IMR-90 (cell line): ENCODE data around the gene MSRB1. TPM values are rescaled to one million over a fixed set of nuclear protein-coding genes. Genes with fewer than 3 reads are reported as not detected.

Experiments used
- ATAC-seq: fragments of 200-7000 bp; cut with Tn5 transposase; 2 replicates; pipeline ENCODE4 v1.9.1; 2020; ENCODE audit warnings: low read depth, mild to moderate bottlenecking, moderate library complexity
- BruUV-seq: library from RNA; stranded (reverse); fragments of 400-500 nt; replicated peaks from 2 replicates; lab custom pipeline; 2021; lab: Mats Ljungman, UMichigan
- CTCF ChIA-PET: fragments of 300-600 bp; formaldehyde crosslinking; extraction: SDS; loops from one replicate; lab custom pipeline; 2021; ENCODE audit warnings: antibody characterized with exemption; lab: Yijun Ruan, JAX
- POLR2A ChIA-PET: fragments of 300-600 bp; sonication (Branson Sonifier 250); formaldehyde crosslinking; loops from one replicate; lab custom pipeline; 2022; ENCODE audit warnings: antibody characterized with exemption; ENCODE audit not compliant: unreplicated experiment; lab: Charles Lee
- DNase-seq: peaks from one replicate; pipeline ENCODE4 v3.0.0; 2013
- H2AFZ ChIP-seq: replicated peaks from 2 replicates; pipeline ENCODE3; 2013; ENCODE audit warnings: low read length, mild to moderate bottlenecking; ENCODE audit not compliant: poor library complexity
- H2AK5ac ChIP-seq: 2 replicates; pipeline ENCODE4 v1.6.1; 2013; ENCODE audit warnings: low read depth, low read length, inconsistent platforms
- H2AK9ac ChIP-seq: replicated peaks from 2 replicates; pipeline ENCODE3; 2013; ENCODE audit warnings: mild to moderate bottlenecking, low read depth, low read length, moderate library complexity; ENCODE audit not compliant: poor library complexity
- H2BK120ac ChIP-seq: 2 replicates; pipeline ENCODE4 v1.6.1; 2013; ENCODE audit warnings: low read depth, low read length, inconsistent platforms
- H2BK15ac ChIP-seq: 3 replicates; pipeline ENCODE4 v1.6.1; 2013; ENCODE audit warnings: low read depth, low read length, inconsistent platforms
- H2BK20ac ChIP-seq: 2 replicates; pipeline ENCODE4 v1.6.1; 2013; ENCODE audit warnings: low read depth, mild to moderate bottlenecking, inconsistent platforms, low read length, moderate library complexity
- H2BK5ac ChIP-seq: 2 replicates; pipeline ENCODE4 v1.6.1; 2013; ENCODE audit warnings: mild to moderate bottlenecking, low read depth, low read length, inconsistent platforms; ENCODE audit not compliant: poor library complexity, severe bottlenecking
- H3K14ac ChIP-seq: replicated peaks from 2 replicates; pipeline ENCODE4 v1.6.1; 2013; ENCODE audit warnings: low read depth, low read length, inconsistent platforms
- H3K18ac ChIP-seq: 2 replicates; pipeline ENCODE4 v1.6.1; 2013; ENCODE audit warnings: low read depth, low read length, control low read depth
- H3K23ac ChIP-seq: 2 replicates; pipeline ENCODE4 v1.6.1; 2013; ENCODE audit warnings: low read depth, low read length, inconsistent platforms
- H3K27ac ChIP-seq: 2 replicates; pipeline ENCODE4 v1.5.1; 2013; ENCODE audit warnings: mild to moderate bottlenecking, control low read depth, low read length; ENCODE audit not compliant: insufficient read depth
- H3K27me3 ChIP-seq: 2 replicates; pipeline ENCODE4 v1.6.1; 2013; ENCODE audit warnings: low read length; ENCODE audit not compliant: control insufficient read depth, insufficient read depth
- H3K36me3 ChIP-seq: 2 replicates; pipeline ENCODE4 v1.6.1; 2013; ENCODE audit warnings: low read length, mixed read lengths; ENCODE audit not compliant: control insufficient read depth, insufficient read depth
- H3K4ac ChIP-seq: 2 replicates; pipeline ENCODE4 v1.6.1; 2013; ENCODE audit warnings: low read depth, low read length, inconsistent platforms
- H3K4me1 ChIP-seq: 2 replicates; pipeline ENCODE4 v1.6.1; 2013; ENCODE audit warnings: low read length, mixed read lengths; ENCODE audit not compliant: control insufficient read depth, insufficient read depth
- H3K4me2 ChIP-seq: 2 replicates; pipeline ENCODE4 v1.6.1; 2013; ENCODE audit warnings: low read depth, mild to moderate bottlenecking, control low read depth, low read length, moderate library complexity
- H3K4me3 ChIP-seq: 2 replicates; pipeline ENCODE4 v1.5.1; 2013; ENCODE audit warnings: low read depth, mild to moderate bottlenecking, control low read depth, low read length, moderate library complexity; ENCODE audit not compliant: insufficient read depth
- H3K56ac ChIP-seq: 2 replicates; pipeline ENCODE4 v1.6.1; 2013; ENCODE audit warnings: low read length, inconsistent platforms; ENCODE audit not compliant: insufficient read depth; ENCODE audit errors: extremely low read depth
- H3K79me1 ChIP-seq, 2 experiments: 2 replicates each; pipeline ENCODE4 v1.6.1; 2013; ENCODE audit warnings: low read length in 2 of 2, inconsistent platforms in 1 of 2, low read depth in 1 of 2
- H3K9ac ChIP-seq: 2 replicates; pipeline ENCODE4 v1.6.1; 2013; ENCODE audit warnings: low read depth, low read length, control low read depth
- H3K9me1 ChIP-seq: 2 replicates; pipeline ENCODE4 v1.6.1; 2013; ENCODE audit warnings: low read length, inconsistent platforms; ENCODE audit not compliant: insufficient read depth
- H3K9me3 ChIP-seq: 2 replicates; pipeline ENCODE4 v1.6.1; 2013; ENCODE audit warnings: low read length; ENCODE audit not compliant: control insufficient read depth, insufficient read depth
- H4K20me1 ChIP-seq: 2 replicates; pipeline ENCODE4 v1.6.1; 2013; ENCODE audit warnings: low read length, inconsistent platforms; ENCODE audit not compliant: insufficient read depth
- H4K5ac ChIP-seq: 2 replicates; pipeline ENCODE4 v1.6.1; 2013; ENCODE audit warnings: mild to moderate bottlenecking, low read depth, low read length, control low read depth
- H4K8ac ChIP-seq, 2 experiments: 2 replicates each; pipeline ENCODE4 v1.6.1; 2013; ENCODE audit warnings: low read depth in 2 of 2, low read length in 2 of 2, control low read depth in 1 of 2, inconsistent platforms in 1 of 2
- H4K91ac ChIP-seq: 2 replicates; pipeline ENCODE4 v1.6.1; 2013; ENCODE audit warnings: low read depth, low read length, inconsistent platforms; ENCODE audit not compliant: insufficient read depth
- CTCF ChIP-seq: conservative IDR thresholded peaks from 2 replicates; pipeline ENCODE4 v1.5.1; 2012; ENCODE audit warnings: mild to moderate bottlenecking, low read depth, low read length, improper control_type of control experiment
- RFX5 ChIP-seq: IDR thresholded peaks from 2 replicates; pipeline ENCODE4 v1.8.0; 2012; ENCODE audit warnings: low read depth, mild to moderate bottlenecking, low read length, moderate library complexity
- SMC3 ChIP-seq: fragments of 150-350 bp; IDR thresholded peaks from 2 replicates; pipeline ENCODE4 v1.6.1; 2016; ENCODE audit warnings: low read depth, mild to moderate bottlenecking, antibody characterized with exemption, low read length, moderate library complexity
- WGBS, 2 experiments: methylation state at CpG; one replicate each; pipeline versions ENCODE4 v1.1.5 to v1.1.7; 2013; ENCODE audit warnings: missing lambda C conversion rate in 2 of 2; ENCODE audit not compliant: insufficient read length in 1 of 2; ENCODE audit errors: extremely low coverage in 2 of 2; 5-methylcytosine and 5-hydroxymethylcytosine counted together
- dilution Hi-C: fragments of 300-500 bp; cut with HindIII; formaldehyde crosslinking; loops from one replicate; pipeline ENCODE4 v1.14.3; 2018; ENCODE audit warnings: low sequenced_read_pairs; ENCODE audit not compliant: unreplicated experiment
- in situ Hi-C: fragments of 300-500 bp; cut with MboI; formaldehyde crosslinking; loops from 3 replicates; pipeline ENCODE4 v1.14.3; 2019; ENCODE audit warnings: low sequenced_read_pairs, inconsistent platforms, mixed read lengths
- intact Hi-C: fragments of 100-400 bp; cut with micrococcal nuclease; formaldehyde crosslinking; loops from 2 replicates; pipeline ENCODE4 v1.10.0; 2022
- polyA plus RNA-seq, 3 experiments: library from polyadenylated mRNA; depleted of rRNA; stranded (reverse); fragments of >200 nt; gene quantifications; 2 replicates each; pipeline ENCODE4 v1.2.3, GENCODE V29; 2012; ENCODE audit warnings: low replicate concordance in 1 of 3
- total RNA-seq: library from RNA; depleted of rRNA; stranded (reverse); fragments of >200 nt; gene quantifications from 2 replicates; pipeline ENCODE4 v1.2.3, GENCODE V29; 2012

The MSRB1 gene
- total and polyA plus RNA-seq, 2 of the 4 experiments (the other 2 are of a cell fraction) = 17.0 to 32.3 TPM

DNA sequence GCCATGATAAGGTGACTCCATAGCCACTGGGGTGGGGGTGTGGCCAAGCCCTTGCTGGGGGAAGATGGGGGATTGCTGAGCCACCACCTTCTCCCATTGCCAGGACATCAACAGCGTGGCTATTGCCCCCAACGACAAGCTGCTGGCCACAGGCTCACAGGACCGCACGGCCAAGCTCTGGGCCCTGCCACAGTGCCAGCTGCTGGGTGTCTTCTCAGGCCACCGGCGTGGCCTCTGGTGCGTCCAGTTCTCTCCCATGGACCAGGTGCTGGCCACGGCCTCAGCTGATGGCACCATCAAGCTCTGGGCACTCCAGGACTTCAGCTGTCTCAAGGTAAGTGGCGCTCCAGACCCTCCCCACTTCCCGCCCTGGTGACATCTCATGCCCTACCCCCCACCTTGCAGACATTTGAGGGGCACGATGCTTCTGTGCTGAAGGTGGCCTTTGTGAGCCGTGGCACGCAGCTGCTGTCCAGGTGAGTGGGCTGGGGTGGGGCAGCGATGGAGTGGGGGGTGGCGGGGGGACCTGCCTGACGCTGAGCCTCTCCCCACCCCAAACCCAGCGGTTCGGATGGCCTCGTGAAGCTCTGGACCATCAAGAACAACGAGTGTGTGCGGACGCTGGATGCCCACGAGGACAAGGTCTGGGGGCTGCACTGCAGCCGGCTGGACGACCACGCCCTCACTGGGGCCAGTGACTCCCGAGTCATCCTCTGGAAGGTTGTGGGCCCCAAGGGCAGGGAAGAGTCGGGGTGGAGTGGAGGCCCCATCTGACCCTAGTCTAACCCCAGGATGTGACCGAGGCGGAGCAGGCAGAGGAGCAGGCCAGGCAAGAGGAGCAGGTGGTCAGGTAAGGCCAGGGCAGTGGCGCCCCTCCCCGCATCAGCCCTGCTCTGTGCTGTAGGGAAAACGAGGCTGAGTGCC, 34.2 kb upstream of the MSRB1 start:
- in situ Hi-C loops = no loop called here
- H3K27ac ChIP-seq = no peak overlapping the region

More for the DNA sequence above, 34.2 kb upstream of the MSRB1 start:
- Histone ChIP-seq H2BK5ac (no peak overlapping the region), H3K4ac (no peak overlapping the region), H3K36me3 (peaks cover 48% of the 10 kb centered on the region), H3K9me1 (no peaks in the 10 kb centered on the region), H4K91ac (no peak overlapping the region), H3K27me3 (peaks cover 25% of the 10 kb centered on the region; the same call in 1 of the 2 replicates), H2BK15ac (no peak overlapping the region), H2AK5ac (no peak overlapping the region), H4K8ac (no peak overlapping the region), H3K4me1 (peaks cover 3% of the 10 kb centered on the region; the same call in 1 of the 2 replicates), H2BK20ac (no peak overlapping the region), H3K4me2 (no peak overlapping the region), H2BK120ac (no peak overlapping the region), H3K23ac (no peak overlapping the region), H4K5ac (no peak overlapping the region), H2AK9ac (no peak overlapping the region), H3K18ac (no peak overlapping the region), H3K9ac (no peak overlapping the region), H3K4me3 (no peak overlapping the region), H4K20me1 (no peaks in the 10 kb centered on the region; the same call in 1 of the 2 replicates), H2AFZ (no peak overlapping the region), H3K56ac (no peak overlapping the region), H3K9me3 (no peaks in the 10 kb centered on the region), H3K14ac (no peak overlapping the region), H3K79me1 (peaks cover 0 to 20% of the 10 kb centered on the region in 2 experiments; a peak in 1 of 4 replicates)
- dilution Hi-C loops = no loop called here
- POLR2A ChIA-PET = no interaction called here
- no peak for ATAC-seq
- TSS peak; percentile 38 for BruUV-seq
- intact Hi-C loops = no loop called here
- DNase-seq = no peak
- 94% methylated on average over 16 of the region's 33 CpGs; no CpG with 5 or more reads in 1 of the 2 experiments for WGBS, 2 experiments
- CTCF ChIA-PET = no interaction called here
- TF ChIP-seq SMC3 (no peak), RFX5 (no peak), CTCF (no peak)
